ENCODE data around the gene ZNF212.

ZNF212 gene

DNA sequence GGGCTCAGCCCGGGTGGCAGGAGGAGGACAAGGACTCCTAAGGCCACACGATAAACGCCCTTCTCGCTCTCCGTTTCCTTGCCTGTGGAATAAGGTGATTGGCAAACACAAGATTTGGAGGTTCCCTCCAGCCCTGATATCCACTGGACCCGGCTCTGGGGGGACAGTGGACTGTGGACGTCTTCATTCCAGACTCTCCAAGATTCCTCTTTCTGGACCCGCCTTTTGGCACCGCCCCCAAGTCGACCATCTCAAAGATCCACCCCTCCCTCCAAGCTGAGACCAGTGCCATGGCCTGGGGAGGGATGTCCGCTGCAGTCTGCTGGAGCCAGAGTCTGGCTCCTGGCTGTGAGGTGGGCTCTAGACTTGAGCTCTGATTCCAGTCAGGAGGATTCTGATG is 46.2 kb downstream of the ZNF212 start:
- peak; percentile 24 for DNase-seq (ENCODE audit: low spot score)

DNA sequence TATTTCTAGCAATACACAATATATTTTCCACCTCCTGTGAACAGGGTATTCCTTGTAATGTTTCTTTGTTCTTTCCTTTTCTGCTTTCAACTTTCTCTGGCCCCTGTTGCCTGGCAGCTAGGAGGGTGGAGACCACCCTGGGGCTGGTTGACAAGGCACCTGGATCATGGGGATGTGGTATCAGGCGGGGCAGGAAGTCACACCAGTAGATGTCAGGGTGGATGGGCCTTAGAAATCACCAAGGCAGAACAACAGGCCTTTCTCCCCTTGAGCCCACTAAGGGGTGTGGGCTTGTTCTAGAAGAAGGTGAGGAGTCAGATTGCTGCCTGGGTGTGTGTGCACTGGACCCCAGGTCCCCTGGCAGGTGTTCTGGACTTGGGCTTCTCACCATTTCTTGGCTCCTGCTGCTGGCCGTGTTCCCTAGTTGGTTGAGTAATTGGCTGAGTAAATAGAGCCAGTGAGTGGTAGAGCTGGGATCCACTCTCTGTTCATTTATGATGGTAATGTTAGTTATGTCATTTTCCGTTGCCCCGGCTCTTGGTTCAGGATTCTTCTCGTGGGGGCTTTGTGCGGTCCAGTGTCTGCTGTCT is 47.5 kb downstream of the ZNF212 start:
- DNase-seq (ENCODE audit: low spot score), result no peak

DNA sequence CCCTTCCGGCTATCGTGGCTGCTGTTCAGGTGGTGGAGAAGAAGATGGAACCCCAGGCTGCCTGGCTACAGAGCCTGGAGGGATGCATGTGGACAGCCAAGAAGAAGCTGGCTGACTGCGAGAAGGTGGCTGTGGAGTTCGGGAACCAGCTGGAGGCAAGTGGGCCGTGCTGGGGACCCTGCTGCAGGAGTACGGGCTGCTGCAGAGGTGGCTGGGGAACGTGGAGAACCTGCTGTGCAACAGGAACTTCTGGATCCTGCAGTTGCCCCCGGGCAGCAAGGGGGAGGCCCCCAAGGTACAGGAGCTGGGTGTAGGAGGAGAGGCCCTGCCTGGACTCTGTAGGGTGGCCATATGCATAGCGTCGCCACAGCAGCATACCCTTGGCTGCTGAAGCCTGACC is 48.2 kb downstream of the ZNF212 start:
- no peak for DNase-seq (ENCODE audit: low spot score)

DNA sequence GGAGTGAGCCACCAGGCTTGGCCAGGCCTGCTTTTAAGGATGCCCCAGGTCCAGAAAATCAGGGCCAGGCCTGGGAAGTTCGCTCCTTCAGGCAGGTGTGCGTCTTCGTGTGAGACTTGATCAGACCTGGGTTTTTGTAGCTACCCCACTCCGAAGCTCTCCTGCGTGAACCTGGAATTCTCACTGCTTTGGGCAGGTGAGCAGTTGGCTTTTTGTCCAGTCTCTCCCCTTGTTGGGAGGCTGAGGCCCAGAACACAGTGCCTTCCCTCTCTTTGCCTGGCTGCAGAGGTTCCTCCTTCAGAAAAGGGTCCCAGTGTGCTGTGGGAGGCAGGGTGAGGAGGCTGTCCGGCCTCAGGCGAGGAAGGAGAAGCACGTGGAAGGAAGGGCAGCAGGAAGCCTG is 49.8 kb downstream of the ZNF212 start:
- no peak for DNase-seq (ENCODE audit: low spot score)

DNA sequence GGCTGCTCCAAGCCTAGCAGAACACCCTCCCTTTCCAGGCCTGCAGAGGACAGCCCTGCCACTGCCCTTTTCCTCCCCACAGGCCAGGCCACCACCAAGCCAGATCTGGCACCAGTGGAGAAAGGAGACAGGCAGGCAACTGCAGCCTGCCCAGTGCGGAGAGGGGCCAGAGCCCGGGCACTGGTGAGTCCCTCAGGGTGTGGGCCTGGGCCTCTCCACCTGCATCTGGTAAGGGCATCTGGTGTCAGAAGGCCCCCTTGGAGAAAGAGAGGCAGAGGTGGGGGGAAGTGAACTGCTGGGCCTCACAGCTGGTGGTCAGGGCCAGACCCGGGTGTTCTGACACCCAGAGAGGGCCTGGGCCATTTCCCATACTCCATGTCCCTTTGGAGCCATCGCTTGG is 50.4 kb downstream of the ZNF212 start:
- DNase-seq (ENCODE audit: low spot score), result no peak

DNA sequence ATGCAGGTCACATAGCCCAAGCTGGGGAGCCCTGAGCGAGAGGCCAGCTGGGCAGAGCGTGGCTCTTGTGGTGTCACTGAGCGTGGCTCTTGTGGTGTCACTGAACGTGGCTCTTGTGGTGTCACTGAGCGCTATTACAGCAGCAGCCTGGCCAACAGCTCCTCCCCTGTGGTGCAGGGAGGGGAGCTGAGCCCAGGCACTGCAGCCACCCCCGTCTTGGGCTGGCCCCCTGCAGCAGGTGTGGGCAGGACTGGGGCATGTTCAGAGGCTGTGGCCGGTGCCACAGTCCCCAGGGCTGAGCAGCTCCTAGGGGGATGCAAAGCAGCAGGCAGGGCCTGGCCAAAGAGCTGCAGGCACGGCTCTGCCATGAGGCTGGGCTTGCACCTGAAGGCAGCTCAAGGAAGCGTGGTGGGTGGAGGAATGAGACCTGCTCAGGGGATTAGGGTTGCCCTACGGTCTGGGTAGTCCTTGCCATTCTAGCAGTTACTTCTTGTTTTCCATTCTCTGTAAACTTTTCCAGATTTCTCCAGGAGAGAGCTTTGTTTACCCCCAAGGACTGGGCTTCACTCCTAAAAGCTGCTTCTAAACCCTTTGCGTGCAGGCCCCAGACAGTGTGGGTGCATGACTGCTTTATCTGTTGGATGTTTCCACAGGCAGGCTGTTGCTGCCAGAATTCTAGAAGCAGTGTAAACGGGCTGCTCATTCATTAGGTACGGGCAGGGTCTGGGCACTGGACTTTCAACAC is 51.8 kb downstream of the ZNF212 start:
- no peak for DNase-seq (ENCODE audit: low spot score)

DNA sequence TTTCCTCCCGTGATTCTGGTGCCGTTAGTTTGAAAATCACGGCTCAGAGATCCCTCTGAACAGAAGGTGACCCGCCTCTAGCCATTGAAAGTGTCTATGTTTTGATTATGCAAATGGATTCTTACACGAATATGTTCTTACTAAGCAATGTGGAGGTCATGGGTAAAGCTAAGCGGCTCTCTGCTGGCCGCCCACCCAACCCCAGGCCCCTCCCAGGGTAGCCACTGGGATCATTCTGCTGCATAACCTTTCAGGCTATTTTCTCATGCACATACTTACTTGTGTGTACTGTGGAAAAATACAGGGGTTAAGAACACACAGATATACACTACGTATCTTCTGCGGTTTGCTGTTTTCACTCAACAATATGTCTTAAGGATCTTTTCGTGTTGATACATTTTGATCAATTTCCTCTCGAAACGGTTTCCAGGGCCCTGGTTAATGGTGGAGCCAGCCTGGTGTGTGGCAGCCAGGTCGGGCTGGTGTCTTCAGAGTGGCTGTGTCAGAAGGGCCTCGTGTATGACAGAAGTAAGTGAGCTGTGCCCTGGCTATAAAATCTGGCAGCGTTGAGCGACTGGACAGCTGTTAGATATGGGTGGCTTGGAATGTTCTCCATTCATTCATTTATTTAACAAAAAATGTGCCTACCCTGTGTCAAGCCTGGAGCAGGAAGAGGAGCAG is 52.5 kb downstream of the ZNF212 start:
- no peak for DNase-seq (ENCODE audit: low spot score)

DNA sequence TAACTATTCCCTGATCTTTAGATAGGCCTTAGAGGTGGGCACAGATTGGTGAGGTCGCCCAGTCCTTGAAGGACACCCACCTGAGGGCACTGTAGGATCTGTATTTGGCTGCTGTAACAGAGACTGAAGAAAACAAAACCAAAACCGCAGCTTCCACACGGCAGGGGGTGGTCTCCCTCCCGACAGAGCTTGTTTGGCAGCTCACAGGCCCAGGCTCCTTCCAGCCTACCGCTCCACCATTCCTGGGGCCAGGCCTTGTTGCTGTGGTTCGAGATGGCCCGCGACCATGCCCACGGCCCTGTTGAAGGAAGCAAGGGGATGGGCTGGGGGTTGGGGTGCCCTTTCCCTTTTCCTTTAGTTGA is 53.0 kb downstream of the ZNF212 start:
- no peak for DNase-seq (ENCODE audit: low spot score)

DNA sequence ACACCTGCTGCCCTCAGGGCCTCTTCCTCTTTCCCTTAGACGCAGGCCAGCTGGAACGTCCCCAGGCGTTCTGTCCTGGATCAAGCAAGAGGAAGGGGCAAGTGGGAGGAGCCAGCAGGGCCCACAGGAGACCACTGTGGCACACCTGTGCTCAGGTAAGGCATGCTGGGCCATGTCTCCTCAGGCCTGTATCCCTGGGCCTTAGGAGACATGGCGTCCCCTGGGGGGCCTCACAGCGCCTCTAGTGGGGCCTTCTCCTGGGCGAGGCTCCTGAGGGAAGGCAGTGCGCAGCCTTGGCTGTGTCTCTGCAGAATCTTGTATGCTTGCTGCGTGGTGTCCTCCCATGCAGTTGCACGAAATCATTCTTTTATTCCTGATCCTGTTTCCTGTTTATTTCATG is 53.9 kb downstream of the ZNF212 start:
- DNase-seq (ENCODE audit: low spot score), result no peak

DNA sequence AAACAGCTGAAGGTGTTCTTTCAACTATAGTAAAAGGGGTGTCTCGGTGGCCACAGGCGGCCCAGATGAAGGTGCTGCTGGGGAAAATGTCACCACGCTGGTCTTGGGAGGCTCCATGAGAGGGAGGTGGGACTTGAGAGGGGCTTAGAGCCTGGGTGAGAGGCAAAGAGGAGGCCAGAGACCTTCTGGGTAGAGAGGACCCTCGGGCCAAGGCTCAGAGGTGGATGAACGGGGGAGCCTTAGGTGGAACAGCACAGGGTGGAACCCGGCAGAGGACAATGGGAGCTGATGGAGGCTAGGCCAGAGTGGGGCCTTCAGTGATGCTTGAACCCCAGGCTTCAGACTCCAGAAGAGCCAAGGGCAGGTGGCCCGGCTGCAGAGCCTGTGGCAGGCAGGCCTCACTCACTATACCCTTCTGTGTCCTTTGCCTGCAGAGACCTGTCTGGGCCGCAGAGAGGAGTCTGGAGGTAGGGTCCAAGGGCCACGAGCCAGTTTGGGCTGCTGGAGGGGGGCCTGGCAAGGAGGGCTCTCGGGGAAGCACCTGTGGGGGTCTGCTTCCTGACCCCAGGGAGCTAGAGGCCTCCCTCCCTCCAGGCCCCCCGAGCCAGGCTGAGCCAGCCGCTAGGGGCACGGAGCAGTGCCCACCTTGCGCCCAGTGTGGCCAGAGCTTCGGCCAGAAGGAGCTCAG is 54.6 kb downstream of the ZNF212 start:
- DNase-seq (ENCODE audit: low spot score), result no peak

DNA sequence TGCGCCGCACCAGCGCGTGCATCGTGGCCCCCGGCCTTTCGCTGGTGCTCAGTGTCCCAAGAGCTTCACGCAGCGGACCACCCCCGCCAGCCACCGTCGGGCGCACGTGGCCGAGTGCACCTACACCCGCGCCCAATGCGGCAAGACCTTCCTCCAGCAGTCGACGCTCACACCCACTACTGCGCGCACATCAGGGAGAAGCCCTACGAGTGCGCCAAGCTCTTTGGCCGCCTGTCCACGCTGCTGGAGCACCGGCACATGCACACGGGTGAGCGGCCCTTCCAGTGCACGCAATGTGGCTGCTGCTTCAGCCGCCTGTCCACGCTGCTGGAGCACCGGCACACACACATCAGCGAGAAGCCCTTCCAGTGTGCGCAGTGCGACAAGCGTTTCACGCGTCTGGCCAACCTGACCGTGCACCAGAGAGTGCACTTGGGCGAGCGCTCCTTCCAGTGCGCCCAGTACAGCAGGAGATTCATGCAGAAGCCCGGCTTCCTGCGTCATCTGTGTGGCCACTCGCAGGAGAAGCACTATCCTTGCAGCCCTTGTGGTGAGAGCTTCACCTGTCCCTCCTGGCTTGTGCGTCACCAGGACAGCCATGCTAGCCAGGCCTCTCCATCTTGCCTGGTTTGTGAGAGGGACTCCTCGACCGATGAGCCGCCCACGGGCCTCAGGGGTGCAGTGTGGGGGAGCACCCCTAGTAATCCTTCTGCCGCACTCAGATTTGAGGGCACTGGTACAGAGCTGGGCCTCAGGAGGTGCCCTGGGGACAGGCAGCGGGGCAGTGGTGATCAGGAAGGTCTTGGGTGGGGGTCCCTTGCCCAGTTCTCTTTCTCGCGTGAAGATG is 55.4 kb downstream of the ZNF212 start:
- no peak for DNase-seq (ENCODE audit: low spot score)

DNA sequence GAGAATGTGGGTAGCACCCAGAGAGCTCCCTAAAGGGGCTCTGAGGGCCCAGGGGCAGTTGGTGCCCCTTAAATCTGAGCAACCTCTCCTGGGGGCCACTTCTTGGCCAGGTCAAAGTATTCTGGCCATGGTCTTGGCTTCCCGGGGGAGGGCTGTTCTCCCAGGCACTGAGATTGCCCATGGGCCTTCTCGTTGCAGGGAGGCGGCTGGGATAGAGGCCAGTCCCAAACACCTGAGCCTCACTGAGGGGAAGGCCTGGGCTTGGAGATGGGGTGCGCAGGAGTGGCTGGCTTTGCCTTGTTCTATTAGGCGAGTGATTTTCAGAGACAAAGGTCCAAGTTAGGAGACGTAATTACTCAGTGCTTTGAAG is 56.0 kb downstream of the ZNF212 start:
- no peak for DNase-seq (ENCODE audit: low spot score)

DNA sequence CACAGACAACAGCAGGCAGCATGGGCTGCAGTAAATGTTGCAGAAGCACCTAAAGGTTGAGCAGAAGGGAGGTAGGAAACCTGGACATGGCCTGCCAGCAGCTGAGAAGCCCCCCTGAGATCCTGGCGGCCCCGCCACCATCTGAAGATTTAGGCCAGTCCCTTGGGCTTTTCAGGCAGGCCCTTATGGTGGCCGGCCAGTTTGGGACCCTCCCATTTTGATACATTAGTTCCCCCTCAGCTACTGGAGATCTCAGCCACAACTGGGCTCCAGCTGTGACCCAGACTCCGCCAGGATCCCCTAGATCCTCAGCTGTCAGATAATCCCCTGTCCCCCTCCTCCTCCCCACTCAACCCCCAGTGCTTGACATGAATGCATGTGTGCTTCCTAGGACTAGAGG is 56.9 kb downstream of the ZNF212 start:
- DNase-seq (ENCODE audit: low spot score), result no peak

DNA sequence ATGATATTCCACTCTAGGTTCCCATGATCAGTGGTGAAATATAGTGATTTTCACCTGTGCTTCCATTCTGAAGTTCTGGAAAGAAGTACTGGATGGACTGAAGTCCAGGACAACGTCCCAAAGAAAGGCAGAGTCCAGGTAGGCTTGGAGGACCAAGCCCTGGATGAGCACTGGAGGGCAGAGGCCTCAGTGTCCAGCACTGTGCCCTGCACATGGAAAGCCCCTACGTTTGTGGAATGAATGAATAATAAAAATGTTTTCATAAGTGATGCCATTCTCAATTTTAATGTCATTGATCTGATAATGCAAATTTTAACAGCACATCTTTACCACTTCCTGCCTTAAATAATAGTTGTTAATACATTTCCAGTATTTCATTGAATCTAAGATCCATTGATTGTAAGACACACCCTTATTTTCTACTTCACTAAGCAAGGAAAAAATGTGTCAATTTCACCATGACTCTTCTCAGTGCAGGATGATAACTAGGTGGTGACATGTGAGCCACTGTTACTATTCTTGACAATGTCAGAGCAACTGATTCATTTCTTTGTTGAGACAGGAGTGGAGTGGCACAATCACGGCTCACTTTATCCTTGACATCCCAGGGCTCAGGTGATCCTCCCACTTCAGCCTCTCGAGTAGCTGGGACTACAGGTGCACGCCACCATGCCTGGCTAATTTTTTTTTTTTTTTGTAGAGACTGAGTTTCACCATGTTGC is 57.7 kb downstream of the ZNF212 start:
- DNase-seq (ENCODE audit: low spot score), result no peak

DNA sequence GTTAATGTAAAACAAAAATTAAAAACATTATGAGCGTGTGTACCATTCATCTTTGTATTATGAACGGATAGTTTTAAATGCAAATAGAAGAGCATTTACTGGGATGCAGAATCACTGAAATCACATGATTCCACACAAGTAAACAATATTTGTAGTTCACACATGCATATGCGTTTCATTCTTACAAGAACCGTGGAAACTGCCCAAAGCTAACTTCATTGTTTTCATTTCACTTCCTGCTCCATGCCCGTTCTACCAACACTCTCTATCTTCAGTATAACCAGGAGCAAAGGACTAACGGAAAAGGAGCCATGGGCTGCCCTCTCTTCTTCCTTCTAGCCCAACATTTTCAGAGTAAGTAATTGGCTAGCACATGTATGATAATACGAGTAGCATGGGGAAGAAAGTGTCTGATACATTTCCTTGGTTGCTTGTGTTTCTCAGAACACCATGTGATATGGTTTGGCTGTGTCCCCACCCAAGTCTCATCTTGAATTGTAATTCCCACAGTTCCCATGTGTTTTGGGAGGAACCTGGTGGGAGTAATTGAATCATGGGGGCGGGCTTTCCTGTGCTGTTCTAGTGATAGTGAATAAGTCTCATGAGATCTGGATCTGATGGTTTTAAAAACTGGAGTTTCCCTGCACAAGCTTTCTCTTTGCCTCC is 61.3 kb downstream of the ZNF212 start:
- no peak for DNase-seq (ENCODE audit: low spot score)

DNA sequence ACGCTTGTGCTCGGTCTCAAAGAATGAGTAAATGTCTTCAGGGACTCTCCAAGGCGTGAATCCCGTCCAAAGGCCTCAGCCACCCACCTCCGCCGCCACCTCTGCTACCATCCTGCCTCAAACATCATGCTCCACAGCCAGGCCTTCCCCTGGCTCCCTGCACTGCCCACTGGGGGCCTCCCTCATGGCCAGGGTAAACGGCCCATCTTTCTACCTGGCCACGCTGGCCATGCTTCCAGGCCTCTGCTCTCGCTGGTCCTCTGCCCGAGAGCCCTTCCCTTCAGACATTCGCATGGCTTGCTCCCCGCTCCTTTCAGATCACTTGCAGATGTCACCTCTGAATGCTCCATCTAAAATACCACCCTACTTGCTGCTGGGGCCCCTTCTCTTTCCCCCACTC is 62.8 kb downstream of the ZNF212 start:
- DNase-seq (ENCODE audit: low spot score), result no peak

DNA sequence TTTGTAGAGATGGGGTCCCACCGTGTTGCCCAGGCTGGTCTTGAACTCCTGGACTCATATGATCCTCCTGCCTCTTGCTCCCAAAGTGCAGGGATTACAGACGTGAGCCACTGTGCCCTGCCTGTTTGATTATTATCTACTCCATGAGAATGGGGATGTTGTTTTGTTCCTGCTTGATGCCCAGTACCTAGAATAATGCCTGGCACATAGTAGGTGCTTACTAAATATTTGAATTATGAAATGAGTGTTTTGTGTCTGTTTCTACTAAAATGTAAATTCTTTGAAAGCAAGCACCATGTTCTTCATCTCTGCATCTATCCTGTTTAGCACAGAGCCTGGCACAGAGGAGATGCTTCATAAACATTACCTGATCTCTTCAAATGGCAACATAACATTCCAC is 63.4 kb downstream of the ZNF212 start:
- DNase-seq (ENCODE audit: low spot score), result no peak

DNA sequence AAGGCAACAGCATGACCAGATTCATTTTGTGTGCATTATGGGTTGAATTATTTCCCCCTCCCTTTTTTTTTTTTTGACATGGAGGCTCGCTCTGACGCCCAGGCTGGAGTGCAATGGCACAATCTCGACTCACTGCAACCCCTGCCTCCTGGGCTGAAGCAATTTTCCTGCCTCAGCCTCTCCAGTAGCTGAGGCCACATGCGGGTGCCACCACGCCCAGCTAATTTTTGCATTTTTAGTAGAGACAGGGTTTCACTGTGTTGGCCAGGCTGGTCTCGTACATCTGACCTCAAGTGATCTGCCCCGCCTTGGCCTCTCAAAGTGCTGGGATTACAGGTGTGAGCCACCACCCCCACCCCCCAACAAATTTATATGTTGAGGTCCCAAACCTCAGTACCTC is 64.6 kb downstream of the ZNF212 start:
- DNase-seq (ENCODE audit: low spot score), result no peak
